Pancreas (tissue), 10 donors: Measurements from ENCODE around the gene ATP7A. TPM values are rescaled to one million over a fixed set of nuclear protein-coding genes. Genes with fewer than 3 reads are reported as not detected.

Experiments used
- ATAC-seq, 4 donors: fragments of 200-7000 bp; cut with Tn5 transposase; one replicate each; pipeline versions ENCODE4 v1.8.0 to v1.9.1; 2020; ENCODE audit warnings: mild to moderate bottlenecking in 4 of 4, moderate library complexity in 4 of 4
- DNase-seq, 6 donors: peaks; one replicate each; pipeline ENCODE4 v3.0.0-alpha.2; 2020
- FAIRE-seq: peaks from 2 replicates; lab custom pipeline; 2012; peaks lifted over from hg19 to GRCh38; lab: Jason Lieb, UNC
- H3K27ac ChIP-seq, 4 donors: fragments of 200-600 bp; sonication (generic); 1 replicate in 3 of 4; 2 replicates in 1 of 4; pipeline versions ENCODE4 v1.5.0 to v1.8.0; 2020
- H3K27me3 ChIP-seq, 4 donors: fragments of 200-600 bp; one replicate each; pipeline ENCODE4 v1.8.0; 2021
- H3K36me3 ChIP-seq, 3 donors: fragments of 200-600 bp; sonication (generic) in 1 of 3; one replicate each; pipeline versions ENCODE4 v1.5.0 to v1.8.0; 2020 to 2021
- H3K4me1 ChIP-seq, 3 donors: fragments of 200-600 bp; one replicate each; pipeline ENCODE4 v1.8.0; 2021
- H3K4me3 ChIP-seq, 4 donors: fragments of 200-600 bp; sonication (generic) in 2 of 4; one replicate each; pipeline versions ENCODE4 v1.5.0 to v1.8.0; 2020 to 2021
- H3K9me3 ChIP-seq, 4 donors: fragments of 200-600 bp; one replicate each; pipeline ENCODE4 v1.8.0; 2021
- WGBS, 2 donors: extraction: QIAGEN DNeasy Blood & Tissue Kit; methylation state at CpG; one replicate each; pipeline ENCODE4 v1.1.7; 2013; 5-methylcytosine and 5-hydroxymethylcytosine counted together
- intact Hi-C, 3 donors: fragments of 100-400 bp; cut with DNase I; formaldehyde crosslinking; loops; one replicate each; pipeline versions ENCODE4 v1.11.1 to v1.14.2; 2022
- polyA plus RNA-seq, 2 donors: library from polyadenylated mRNA; stranded (reverse); fragments of 200-250 nt; gene quantifications; one replicate each; pipeline ENCODE4 v1.2.3, GENCODE V29; 2013
- total RNA-seq, 6 donors: library from RNA; stranded (reverse); fragmentation: NEBNext Ultra II Directional in 4 of 6; extraction: Animal tissue kit (Norgen Biotek cat#: 25700) in 4 of 6; gene quantifications; one replicate each; pipeline versions ENCODE4 v1.2.1 to v1.2.4, GENCODE V29; 2021 to 2023
- TF ChIP-seq, protein P1 (sequence below), 4 donors: fragments of 200-600 bp; sonication (generic) in 3 of 4; IDR thresholded peaks; one replicate each; pipeline versions ENCODE4 v1.5.0 to v1.8.0; 2021; ENCODE audit warnings: antibody characterized with exemption in 4 of 4
- donor health status: healthy with polysubstance abuse.
- donor health status: DM: no; HTN: no; CAD: no; lungs with moderate emphysema.
- donor health status: DM: no; HTN: no; CAD: no.
- donor health status: control.
- donor health status: control.
- donor health status: Bipolar disorder and iron deficiency.
- donor health status: DM: yes; HTN: yes; CAD: no.
- donor health status: DM: no; HTN: no; CAD: no.
- donor health status: DM: no; HTN: no; CAD: no.
- donor health status: DM: yes; HTN: yes; CAD: no.

The ATP7A gene
- total and polyA plus RNA-seq, 8 donors: 1.3 to 7.8 (median 4.1) TPM

DNA sequence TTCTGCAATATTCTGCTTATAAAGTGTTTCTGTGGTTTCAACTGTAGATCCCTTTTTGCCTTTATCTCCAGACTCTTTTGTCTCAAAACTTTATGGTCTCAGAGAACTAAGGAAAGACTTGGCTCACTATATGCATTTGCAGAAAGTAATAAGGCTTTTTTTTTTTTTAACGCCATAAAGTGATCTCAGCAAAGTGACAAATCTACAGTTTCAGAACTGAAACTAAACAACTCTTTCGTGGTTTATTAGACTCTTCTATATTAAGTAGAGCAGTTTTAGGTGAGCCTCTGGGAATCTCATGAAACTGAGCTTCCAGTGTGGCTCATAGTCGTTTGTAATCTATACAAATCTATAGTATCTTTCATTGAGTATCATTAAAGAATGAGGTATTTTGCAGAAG, 15.3 kb downstream of the ATP7A start:
- no peak overlapping the region for H3K27ac ChIP-seq
- H3K4me1 ChIP-seq: peaks cover 0 to 7% (median 3%) of the 10 kb centered on the region in 3 donors
- no peaks in the 10 kb centered on the region for H3K36me3 ChIP-seq
- H3K9me3 ChIP-seq: no peaks in the 10 kb centered on the region
- FAIRE-seq (peak; percentile 34), DNase-seq (no peak), ATAC-seq (no peak)
- H3K27me3 ChIP-seq: peaks cover 0 to 6% (median 0%) of the 10 kb centered on the region in 4 donors
- H3K4me3 ChIP-seq: no peak overlapping the region
- intact Hi-C loops: no loop called here
- TF ChIP-seq, protein P1, sequence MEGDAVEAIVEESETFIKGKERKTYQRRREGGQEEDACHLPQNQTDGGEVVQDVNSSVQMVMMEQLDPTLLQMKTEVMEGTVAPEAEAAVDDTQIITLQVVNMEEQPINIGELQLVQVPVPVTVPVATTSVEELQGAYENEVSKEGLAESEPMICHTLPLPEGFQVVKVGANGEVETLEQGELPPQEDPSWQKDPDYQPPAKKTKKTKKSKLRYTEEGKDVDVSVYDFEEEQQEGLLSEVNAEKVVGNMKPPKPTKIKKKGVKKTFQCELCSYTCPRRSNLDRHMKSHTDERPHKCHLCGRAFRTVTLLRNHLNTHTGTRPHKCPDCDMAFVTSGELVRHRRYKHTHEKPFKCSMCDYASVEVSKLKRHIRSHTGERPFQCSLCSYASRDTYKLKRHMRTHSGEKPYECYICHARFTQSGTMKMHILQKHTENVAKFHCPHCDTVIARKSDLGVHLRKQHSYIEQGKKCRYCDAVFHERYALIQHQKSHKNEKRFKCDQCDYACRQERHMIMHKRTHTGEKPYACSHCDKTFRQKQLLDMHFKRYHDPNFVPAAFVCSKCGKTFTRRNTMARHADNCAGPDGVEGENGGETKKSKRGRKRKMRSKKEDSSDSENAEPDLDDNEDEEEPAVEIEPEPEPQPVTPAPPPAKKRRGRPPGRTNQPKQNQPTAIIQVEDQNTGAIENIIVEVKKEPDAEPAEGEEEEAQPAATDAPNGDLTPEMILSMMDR (IDR thresholded peaks at IDR 0.05): no peak
- WGBS, 2 donors: 28 to 40% methylated on average over 3 of the region's 3 CpGs

DNA sequence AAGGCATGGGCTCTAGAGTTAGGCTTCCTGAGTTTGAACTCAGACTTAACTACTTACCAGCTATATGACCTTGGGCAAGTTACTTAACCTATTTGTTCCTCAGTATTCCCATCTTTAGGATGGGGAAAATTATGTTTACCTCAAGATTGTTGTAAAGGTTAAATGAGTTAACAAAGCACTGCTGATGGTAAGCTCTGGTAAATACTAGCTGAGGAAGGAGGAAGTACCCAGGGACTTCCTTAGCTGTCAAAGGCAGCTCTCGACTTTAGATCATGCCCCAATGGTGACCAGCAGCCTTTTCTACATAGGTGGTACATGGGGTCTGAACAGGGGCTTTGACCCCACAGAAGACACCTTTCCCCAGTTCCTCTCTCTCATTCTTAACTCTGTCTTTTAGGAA, 20.1 kb downstream of the ATP7A start:
- Histone ChIP-seq H3K9me3 (no peaks in the 10 kb centered on the region), H3K36me3 (no peaks in the 10 kb centered on the region), H3K4me1 (peaks cover 0 to 3% (median 0%) of the 10 kb centered on the region in 3 donors), H3K27me3 (peaks cover 0 to 6% (median 0%) of the 10 kb centered on the region in 4 donors), H3K27ac (no peak overlapping the region), H3K4me3 (no peak overlapping the region)
- TF ChIP-seq, protein P1 (IDR thresholded peaks at IDR 0.05): no peak
- DNase-seq: no peak
- 75 to 87% methylated on average over 1 of the region's 1 CpG for WGBS, 2 donors
- ATAC-seq: no peak
- no peak for FAIRE-seq
- intact Hi-C loops: no loop called here

DNA sequence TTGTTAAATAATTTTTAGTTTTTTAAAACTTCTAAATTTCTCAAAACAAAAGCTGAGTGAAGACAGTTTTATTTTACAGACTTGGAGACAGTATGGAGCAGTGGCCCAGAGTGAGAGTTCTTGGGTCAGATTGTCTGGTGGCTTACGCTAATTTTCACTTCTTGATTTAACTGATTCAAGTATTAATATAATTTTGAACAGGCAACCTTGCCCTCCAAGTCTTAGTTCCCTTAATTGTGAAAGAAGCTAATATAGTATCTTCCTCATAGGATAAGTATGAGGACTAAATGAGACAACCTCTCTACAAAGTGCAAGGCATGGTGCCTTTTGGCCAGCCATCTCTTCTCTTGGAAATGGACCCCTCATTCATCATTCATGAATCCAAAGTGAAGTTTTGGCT, 25.4 kb downstream of the ATP7A start:
- H3K36me3 ChIP-seq: no peaks in the 10 kb centered on the region
- peaks cover 0 to 15% (median 8%) of the 10 kb centered on the region in 3 donors for H3K4me1 ChIP-seq
- TF ChIP-seq, protein P1 (IDR thresholded peaks at IDR 0.05): no peak
- no peak overlapping the region for H3K27ac ChIP-seq
- no peak overlapping the region for H3K4me3 ChIP-seq
- no peak for DNase-seq
- H3K27me3 ChIP-seq: no peaks in the 10 kb centered on the region
- WGBS, 2 donors: 55 to 82% methylated on average over 1 of the region's 1 CpG
- no peak for FAIRE-seq
- ATAC-seq: no peak
- intact Hi-C loops: no loop called here
- no peaks in the 10 kb centered on the region for H3K9me3 ChIP-seq

DNA sequence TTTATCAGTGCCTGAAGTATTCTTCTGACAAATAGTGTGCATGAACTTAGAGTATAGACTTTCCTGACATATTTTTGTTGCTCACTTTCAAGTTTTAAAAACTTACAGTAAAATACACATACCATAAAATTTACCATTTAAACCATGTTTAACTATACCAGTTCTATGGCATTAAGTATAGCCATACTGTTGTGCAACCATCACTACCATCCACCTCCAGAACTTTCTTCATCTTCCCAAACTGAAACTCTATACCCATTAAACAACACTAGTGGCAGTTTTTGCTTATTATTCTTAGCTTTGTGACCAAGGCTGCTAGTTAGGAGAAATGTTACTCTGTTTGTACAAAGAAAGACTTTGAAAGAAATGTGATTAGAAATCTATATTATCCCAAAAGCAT, 25.8 kb downstream of the ATP7A start:
- TF ChIP-seq, protein P1 (IDR thresholded peaks at IDR 0.05): no peak
- no peak overlapping the region for H3K4me3 ChIP-seq
- H3K36me3 ChIP-seq: no peaks in the 10 kb centered on the region
- ATAC-seq: no peak
- DNase-seq: no peak
- FAIRE-seq: peak; percentile 63
- H3K27me3 ChIP-seq: no peaks in the 10 kb centered on the region
- H3K27ac ChIP-seq: no peak overlapping the region
- no peaks in the 10 kb centered on the region for H3K9me3 ChIP-seq
- intact Hi-C loops: no loop called here
- H3K4me1 ChIP-seq: peaks cover 0 to 15% (median 8%) of the 10 kb centered on the region in 3 donors

DNA sequence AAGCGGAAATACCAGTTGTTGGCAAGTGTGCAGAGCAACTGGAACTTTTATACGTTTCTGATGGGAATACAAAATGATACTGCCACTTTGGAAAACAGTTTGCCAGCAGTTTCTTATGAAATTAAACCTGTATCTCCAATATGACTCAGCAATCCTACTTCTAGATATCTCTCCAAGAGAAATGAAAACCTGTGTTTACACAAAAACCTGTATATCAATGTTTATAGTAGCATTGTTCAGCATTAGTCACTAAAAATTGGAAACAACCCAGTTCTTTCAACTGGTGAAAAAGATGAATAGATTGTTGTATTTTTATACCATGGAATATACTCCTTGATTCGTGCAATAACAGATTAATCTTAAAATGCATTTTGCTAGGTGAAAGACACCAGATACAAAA, 26.8 kb downstream of the ATP7A start:
- 12 to 16% methylated on average over 3 of the region's 3 CpGs for WGBS, 2 donors
- Histone ChIP-seq H3K27ac (peak overlapping the region in 2 of 4 donors; percentile 41 to 49), H3K27me3 (no peaks in the 10 kb centered on the region), H3K4me3 (no peak overlapping the region), H3K4me1 (peaks cover 0 to 15% (median 8%) of the 10 kb centered on the region in 3 donors), H3K9me3 (no peaks in the 10 kb centered on the region), H3K36me3 (no peaks in the 10 kb centered on the region)
- DNase-seq (no peak), FAIRE-seq (peak; percentile 78), ATAC-seq (peak; percentile 90 to 96 (median 91))
- TF ChIP-seq, protein P1 (IDR thresholded peaks at IDR 0.05): no peak
- intact Hi-C loops: no loop called here
